Lower lobe of right lung (tissue), 2 donors: ENCODE results near the gene ZNF789. TPM values are rescaled to one million over a fixed set of nuclear protein-coding genes. Genes with fewer than 3 reads are reported as not detected.

Source experiments
- ATAC-seq, 2 donors: fragments of 200-7000 bp; cut with Tn5 transposase; one replicate each; pipeline ENCODE4 v1.9.1; 2020 to 2022; ENCODE audit warnings: mild to moderate bottlenecking in 2 of 2, moderate library complexity in 2 of 2
- DNase-seq: peaks from one replicate; pipeline ENCODE4 v3.0.0-alpha.2; 2020
- H3K27ac ChIP-seq: fragments of 200-600 bp; one replicate; pipeline ENCODE4 v1.8.0; 2022
- H3K27me3 ChIP-seq: fragments of 200-600 bp; one replicate; pipeline ENCODE4 v1.8.0; 2022; ENCODE audit warnings: low read depth
- H3K36me3 ChIP-seq: fragments of 200-600 bp; one replicate; pipeline ENCODE4 v1.8.0; 2022; ENCODE audit warnings: mild to moderate bottlenecking
- H3K4me1 ChIP-seq: fragments of 200-600 bp; one replicate; pipeline ENCODE4 v1.8.0; 2022
- H3K4me3 ChIP-seq: fragments of 200-600 bp; one replicate; pipeline ENCODE4 v1.8.0; 2022; ENCODE audit warnings: mild to moderate bottlenecking
- H3K9me3 ChIP-seq: fragments of 200-600 bp; one replicate; pipeline ENCODE4 v1.8.0; 2022
- CTCF ChIP-seq: fragments of 200-600 bp; IDR thresholded peaks from one replicate; pipeline ENCODE4 v1.8.0; 2022; ENCODE audit warnings: antibody characterized with exemption, mild to moderate bottlenecking
- intact Hi-C: fragments of 100-400 bp; cut with DNase I; formaldehyde crosslinking; loops from one replicate; pipeline ENCODE4 v1.11.0; 2022
- total RNA-seq: library from RNA; stranded (reverse); fragmentation: NEBNext Ultra II Directional; extraction: Animal tissue kit (Norgen Biotek cat#: 25700); gene quantifications from one replicate; pipeline ENCODE4 v1.2.1, GENCODE V29; 2021
- donor health status: DM: no; HTN: yes; CAD: no; lungs with severe emphysema.

The ZNF789 gene
- total RNA-seq, 1 donor from 2014 or later, result 11.1 TPM

DNA sequence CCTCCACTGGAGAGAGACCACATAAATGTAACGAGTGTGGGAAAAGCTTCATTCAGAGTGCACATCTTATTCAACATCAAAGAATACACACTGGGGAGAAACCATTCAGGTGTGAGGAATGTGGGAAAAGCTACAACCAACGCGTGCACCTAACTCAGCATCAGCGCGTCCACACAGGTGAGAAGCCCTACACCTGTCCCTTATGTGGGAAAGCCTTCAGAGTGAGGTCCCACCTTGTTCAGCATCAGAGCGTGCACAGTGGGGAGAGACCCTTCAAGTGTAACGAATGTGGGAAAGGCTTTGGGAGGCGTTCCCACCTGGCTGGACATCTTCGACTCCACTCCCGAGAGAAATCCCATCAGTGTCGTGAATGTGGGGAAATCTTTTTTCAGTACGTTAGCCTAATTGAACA lies 58.7 kb downstream of the ZNF789 start:
- intact Hi-C loops, result no loop called here
- Histone ChIP-seq H3K36me3 (peaks cover 43% of the 10 kb centered on the region), H3K27me3 (no peaks in the 10 kb centered on the region), H3K27ac (no peak overlapping the region), H3K4me1 (no peaks in the 10 kb centered on the region), H3K9me3 (peaks cover 47% of the 10 kb centered on the region), H3K4me3 (no peak overlapping the region)
- TF ChIP-seq CTCF, result no peak
- DNase-seq, result no peak
- ATAC-seq, result no peak

DNA sequence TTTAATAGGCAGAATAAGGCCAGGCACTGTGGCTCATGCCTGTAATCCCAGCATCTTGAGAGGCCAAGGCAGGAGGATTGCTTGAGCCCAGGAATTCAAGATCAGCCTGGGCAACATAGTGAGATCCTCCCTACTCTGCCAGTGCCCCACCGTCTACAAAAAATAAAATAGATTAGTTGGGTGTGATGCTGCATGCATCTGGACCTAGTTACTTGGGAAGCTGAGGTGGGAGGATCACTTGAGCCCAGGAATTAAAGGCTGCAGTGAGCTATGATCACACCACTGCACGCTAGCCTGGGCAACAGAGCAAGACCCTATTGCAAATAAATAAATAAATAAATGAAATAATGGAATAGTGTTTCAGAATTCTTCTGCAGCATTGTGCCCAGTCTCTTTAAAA lies 63.0 kb downstream of the ZNF789 start:
- peaks cover 53% of the 10 kb centered on the region for H3K9me3 ChIP-seq
- ATAC-seq, result no peak

More for the DNA sequence above, 63.0 kb downstream of the ZNF789 start:
- no peak overlapping the region for H3K27ac ChIP-seq
- peaks cover 14% of the 10 kb centered on the region for H3K36me3 ChIP-seq
- no peaks in the 10 kb centered on the region for H3K27me3 ChIP-seq
- intact Hi-C loops, result no loop called here
- TF ChIP-seq CTCF, result no peak
- no peaks in the 10 kb centered on the region for H3K4me1 ChIP-seq
- H3K4me3 ChIP-seq, result no peak overlapping the region
- DNase-seq, result no peak

Other genes with a start within 250 kb of the ZNF789 start
- not detected for gene MYH16, start 200.1 kb upstream of the ZNF789 start, total RNA-seq
- 109 TPM for gene ARPC1A, start 147.0 kb upstream of the ZNF789 start, total RNA-seq
- gene ARPC1B, start 98.2 kb upstream of the ZNF789 start, total RNA-seq, result 236 TPM
- 61.6 TPM for gene PDAP1, start 64.3 kb upstream of the ZNF789 start, total RNA-seq
- gene BUD31, start 63.9 kb upstream of the ZNF789 start, total RNA-seq, result 64.2 TPM
- gene PTCD1, start 34.1 kb upstream of the ZNF789 start, total RNA-seq, result 6.8 TPM
- gene CPSF4, start 33.9 kb upstream of the ZNF789 start, total RNA-seq, result 26.8 TPM
- 210 TPM for gene ATP5MF, start 6.7 kb upstream of the ZNF789 start, total RNA-seq
- gene ZNF394, start 27.4 kb downstream of the ZNF789 start, total RNA-seq, result 32.9 TPM
- gene ZKSCAN5, start 31.8 kb downstream of the ZNF789 start, total RNA-seq, result 6.2 TPM
- 6.7 TPM for gene FAM200A, start 79.2 kb downstream of the ZNF789 start, total RNA-seq
- 71.6 TPM for gene ZNF655, start 85.8 kb downstream of the ZNF789 start, total RNA-seq
- 0.30 TPM for gene TMEM225B, start 125.4 kb downstream of the ZNF789 start, total RNA-seq
- 16.5 TPM for gene ZSCAN25, start 144.1 kb downstream of the ZNF789 start, total RNA-seq
- gene CYP3A5, start 207.1 kb downstream of the ZNF789 start, total RNA-seq, result 15.5 TPM